GM12801 (cell line): ENCODE results near the gene ACADVL.

Source experiments
- TF ChIP-seq, protein P1 (sequence below): IDR thresholded peaks from one replicate; pipeline ENCODE4 v1.5.1; 2011; ENCODE audit warnings: control low read depth; ENCODE audit not compliant: insufficient read length; ENCODE audit errors: extremely low read depth

ACADVL gene

DNA sequence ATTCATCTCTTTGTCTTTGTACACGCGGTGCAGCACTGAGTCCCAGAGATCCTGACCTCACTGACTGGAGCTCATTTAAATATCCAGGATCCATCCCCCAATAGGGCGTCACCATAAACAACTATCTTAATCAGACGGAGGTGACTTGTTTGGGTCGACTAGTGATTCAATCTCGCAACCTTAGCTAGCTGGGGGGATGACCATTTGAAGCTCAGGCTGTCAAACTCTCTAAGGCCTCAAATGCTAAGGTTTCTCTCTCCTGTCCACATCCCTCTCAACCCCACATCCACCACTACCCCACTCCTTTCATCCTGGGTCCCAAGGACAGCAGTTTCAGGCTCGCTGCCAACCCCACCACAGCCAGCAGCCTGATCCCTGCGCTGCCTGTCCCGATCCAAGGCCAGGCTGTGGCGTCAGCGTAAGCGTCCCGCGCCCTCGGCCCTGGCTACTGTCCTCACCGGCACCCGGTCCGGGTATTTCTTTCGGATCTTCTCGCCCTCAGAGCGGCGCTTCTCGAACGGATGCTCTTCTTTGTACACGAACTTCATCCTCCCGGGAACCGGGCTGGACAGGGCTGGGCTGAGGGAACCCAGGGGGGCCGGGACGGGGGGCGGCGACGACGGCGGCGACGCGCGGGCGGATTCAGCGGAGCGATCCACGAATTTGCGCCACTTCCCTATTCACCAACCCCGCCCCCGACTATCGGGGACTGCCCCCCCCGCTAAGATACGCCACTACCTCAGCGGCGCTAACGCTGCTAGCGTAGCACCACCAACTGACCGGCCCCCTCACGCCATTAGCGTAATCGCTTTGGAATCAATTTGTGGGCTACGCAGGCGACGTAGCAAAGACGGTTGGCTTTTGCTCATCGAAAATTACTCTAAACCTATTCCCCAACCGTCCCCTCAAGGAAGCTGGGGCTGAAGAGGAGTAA lies 22.3 kb downstream of the ACADVL start, which contains the start of gene GABARAP:
Gene GABARAP (minus strand): TSS at position 667 of the 934 bp plus-strand sequence. CDS start 119 bp downstream, at position 548.
- TF ChIP-seq, protein P1, sequence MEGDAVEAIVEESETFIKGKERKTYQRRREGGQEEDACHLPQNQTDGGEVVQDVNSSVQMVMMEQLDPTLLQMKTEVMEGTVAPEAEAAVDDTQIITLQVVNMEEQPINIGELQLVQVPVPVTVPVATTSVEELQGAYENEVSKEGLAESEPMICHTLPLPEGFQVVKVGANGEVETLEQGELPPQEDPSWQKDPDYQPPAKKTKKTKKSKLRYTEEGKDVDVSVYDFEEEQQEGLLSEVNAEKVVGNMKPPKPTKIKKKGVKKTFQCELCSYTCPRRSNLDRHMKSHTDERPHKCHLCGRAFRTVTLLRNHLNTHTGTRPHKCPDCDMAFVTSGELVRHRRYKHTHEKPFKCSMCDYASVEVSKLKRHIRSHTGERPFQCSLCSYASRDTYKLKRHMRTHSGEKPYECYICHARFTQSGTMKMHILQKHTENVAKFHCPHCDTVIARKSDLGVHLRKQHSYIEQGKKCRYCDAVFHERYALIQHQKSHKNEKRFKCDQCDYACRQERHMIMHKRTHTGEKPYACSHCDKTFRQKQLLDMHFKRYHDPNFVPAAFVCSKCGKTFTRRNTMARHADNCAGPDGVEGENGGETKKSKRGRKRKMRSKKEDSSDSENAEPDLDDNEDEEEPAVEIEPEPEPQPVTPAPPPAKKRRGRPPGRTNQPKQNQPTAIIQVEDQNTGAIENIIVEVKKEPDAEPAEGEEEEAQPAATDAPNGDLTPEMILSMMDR, result no peak

DNA sequence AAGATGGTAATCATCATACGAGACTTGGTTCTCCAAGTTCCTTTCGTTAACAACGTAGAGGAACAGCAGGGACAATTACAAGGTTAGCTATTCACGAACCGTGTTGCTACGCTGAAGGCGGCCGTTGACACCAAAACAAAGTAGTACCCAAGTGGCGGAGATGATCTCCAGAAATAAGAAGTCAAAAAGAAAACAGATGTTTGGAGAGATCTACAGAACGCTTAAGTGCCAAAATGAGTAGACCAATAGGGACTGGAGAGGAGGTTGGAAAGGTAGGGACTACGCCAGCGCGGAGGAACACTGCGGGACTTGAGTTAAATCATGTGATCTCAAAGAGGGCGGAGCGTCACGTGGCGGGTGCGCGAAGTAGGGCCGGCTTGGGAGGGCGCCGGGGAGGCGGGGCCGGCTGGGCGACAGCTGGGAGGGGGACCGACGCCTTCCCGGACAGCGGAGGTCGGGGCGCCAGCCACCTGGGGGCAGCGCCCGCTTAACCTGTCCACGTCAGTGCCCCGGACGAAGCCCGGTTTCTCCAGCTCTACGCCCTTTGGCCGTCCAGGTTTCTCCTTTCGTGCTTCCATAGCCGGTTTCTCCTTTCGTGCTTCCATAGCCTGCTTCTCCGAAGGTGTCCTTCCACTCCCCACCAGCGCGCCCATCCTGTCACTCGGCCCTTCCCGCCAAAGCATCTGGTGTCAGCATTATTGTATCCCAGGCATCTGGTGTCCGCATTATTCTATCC lies 23.1 kb downstream of the ACADVL start:
- TF ChIP-seq, protein P1, result no peak

DNA sequence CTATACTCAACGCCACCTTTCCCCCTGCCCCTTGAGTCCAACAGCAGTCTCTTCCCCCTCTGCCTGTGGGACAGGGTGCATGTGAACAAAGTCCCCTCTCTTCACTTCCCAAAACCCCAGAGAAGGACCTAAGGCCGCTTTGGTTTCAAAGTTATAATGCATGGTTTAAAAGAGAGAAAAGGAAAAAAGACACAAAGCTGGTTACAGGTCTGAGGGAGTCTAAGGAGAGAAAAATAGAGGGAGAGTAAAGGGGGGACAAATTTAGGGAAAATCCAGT lies 23.7 kb downstream of the ACADVL start:
- TF ChIP-seq, protein P1, result no peak

DNA sequence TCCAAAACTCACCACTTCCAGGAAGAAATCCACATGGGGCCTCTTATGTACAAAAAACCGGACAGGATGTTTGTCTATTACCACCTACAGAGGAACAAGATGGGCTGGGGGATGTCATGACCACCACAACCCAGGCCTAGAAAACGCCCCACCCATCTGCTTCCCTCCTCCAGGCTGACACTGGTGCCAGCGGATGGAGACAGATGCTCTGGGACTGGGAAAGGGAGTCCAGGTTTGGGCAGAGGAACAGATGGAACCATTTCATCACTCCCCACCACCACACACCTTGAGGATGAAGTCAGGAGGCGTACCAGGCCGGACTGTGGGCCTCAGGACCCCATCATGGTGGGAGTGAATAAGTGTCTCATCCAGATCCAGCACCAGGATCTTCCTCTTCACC lies 27.0 kb downstream of the ACADVL start:
- TF ChIP-seq, protein P1, result no peak

DNA sequence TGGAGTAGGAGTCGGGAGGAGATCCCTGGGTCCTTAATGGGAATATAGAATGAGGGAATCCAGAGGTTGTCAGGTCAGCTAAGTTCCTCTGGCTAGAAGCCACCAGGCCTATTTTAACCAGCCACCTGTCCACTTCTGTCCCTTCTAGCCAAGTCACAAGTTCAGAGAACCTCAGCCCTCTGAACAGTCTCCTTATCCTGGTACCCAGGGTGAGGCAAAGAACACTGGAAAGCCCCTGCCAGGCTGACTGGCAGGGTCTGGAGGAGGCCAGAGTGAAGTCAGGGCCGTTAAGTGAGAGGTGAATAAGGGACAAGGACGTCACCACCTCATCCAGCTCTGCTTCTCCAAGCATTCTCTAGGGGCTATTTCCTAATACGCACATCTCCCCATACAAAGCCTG lies 29.1 kb downstream of the ACADVL start:
- TF ChIP-seq, protein P1, result no peak

DNA sequence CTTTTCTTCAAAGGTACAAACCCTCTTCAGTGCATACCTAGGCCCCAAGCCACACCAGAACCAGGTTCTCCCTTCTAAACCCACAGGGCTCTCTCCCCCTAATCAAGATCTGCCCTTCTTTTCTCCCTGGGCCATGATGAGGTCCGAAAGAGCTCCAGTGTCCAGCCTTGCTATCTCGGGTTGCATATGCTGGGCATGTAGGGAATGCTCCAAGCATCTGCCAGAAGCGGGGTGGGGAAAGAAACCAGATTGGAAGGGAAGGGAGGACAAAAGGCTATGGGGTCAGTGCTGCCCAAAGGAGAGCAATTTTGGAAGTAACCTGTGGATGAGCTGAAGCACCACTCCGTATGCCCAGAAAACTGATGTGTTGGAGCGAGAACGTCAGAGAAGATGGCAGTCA lies 29.5 kb downstream of the ACADVL start:
- TF ChIP-seq, protein P1, result no peak

DNA sequence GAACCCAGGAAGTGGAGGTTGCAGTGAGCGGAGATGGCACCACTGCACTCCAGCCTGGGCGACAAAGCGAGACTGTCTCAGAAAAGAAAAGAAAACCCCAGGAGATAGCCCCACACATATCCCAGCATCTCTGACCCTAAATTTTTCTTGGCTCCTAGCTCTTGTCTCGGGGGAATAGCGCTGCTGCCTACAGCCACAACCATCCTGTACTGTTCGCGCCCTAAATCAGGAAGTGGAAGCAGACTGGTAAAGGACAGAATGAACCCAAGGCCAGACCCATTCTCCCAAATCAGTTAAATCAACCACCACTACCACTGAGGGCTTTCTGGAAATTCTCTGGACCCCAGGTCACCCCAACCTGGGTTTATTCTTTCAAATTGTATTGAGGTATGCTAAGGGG lies 30.1 kb downstream of the ACADVL start:
- TF ChIP-seq, protein P1, result no peak
